ENCODE measurements around the gene RAB44. TPM values are rescaled to one million over a fixed set of nuclear protein-coding genes. Genes with fewer than 3 reads are reported as not detected.

RAB44 gene
- total RNA-seq, 1 donor from 2014 or later = not detected

GRCh38 chr6:36744304-36744673, 46.7 kb downstream of the RAB44 start:
- no peaks in the 10 kb centered on the region for H3K4me1 Mint-ChIP-seq (ENCODE audit: unreplicated experiment)
- H3K27me3 Mint-ChIP-seq = peaks cover 6% of the 10 kb centered on the region
- H3K36me3 Mint-ChIP-seq = no peaks in the 10 kb centered on the region
- H3K27ac Mint-ChIP-seq = no peak overlapping the region
- H3K9me3 Mint-ChIP-seq = peaks cover 4% of the 10 kb centered on the region
- no peak overlapping the region for H3K4me3 Mint-ChIP-seq
- TF ChIP-seq CTCF (conservative IDR thresholded peaks at IDR 0.05) = no peak
- DNase-seq (ENCODE audit: extremely low spot score, unreplicated experiment) = no peak

- peaks cover 4% of the 10 kb centered on the region for H3K9me3 Mint-ChIP-seq
- no peak for DNase-seq (ENCODE audit: extremely low spot score, unreplicated experiment)
- no peak overlapping the region for H3K27ac Mint-ChIP-seq
- H3K27me3 Mint-ChIP-seq = peaks cover 6% of the 10 kb centered on the region
- no peak for TF ChIP-seq CTCF (conservative IDR thresholded peaks at IDR 0.05)
- no peaks in the 10 kb centered on the region for H3K4me1 Mint-ChIP-seq (ENCODE audit: unreplicated experiment)
- H3K36me3 Mint-ChIP-seq = no peaks in the 10 kb centered on the region
- no peak overlapping the region for H3K4me3 Mint-ChIP-seq
Measured at GRCh38 chr6:36745283-36745682, 47.7 kb downstream of the RAB44 start.

GRCh38 chr6:36745836-36746235, 48.2 kb downstream of the RAB44 start:
- Mint-ChIP-seq H3K9me3 (peaks cover 4% of the 10 kb centered on the region), H3K36me3 (no peaks in the 10 kb centered on the region), H3K4me3 (no peak overlapping the region), H3K4me1 (ENCODE audit: unreplicated experiment) (no peaks in the 10 kb centered on the region), H3K27me3 (peaks cover 6% of the 10 kb centered on the region), H3K27ac (no peak overlapping the region)
- no peak for TF ChIP-seq CTCF (conservative IDR thresholded peaks at IDR 0.05)
- no peak for DNase-seq (ENCODE audit: extremely low spot score, unreplicated experiment)

- H3K9me3 Mint-ChIP-seq = peaks cover 4% of the 10 kb centered on the region
- no peak overlapping the region for H3K4me3 Mint-ChIP-seq
- H3K27me3 Mint-ChIP-seq = peaks cover 6% of the 10 kb centered on the region
- no peak for DNase-seq (ENCODE audit: extremely low spot score, unreplicated experiment)
- H3K36me3 Mint-ChIP-seq = no peaks in the 10 kb centered on the region
- no peak overlapping the region for H3K27ac Mint-ChIP-seq
- no peak for TF ChIP-seq CTCF (conservative IDR thresholded peaks at IDR 0.05)
- no peaks in the 10 kb centered on the region for H3K4me1 Mint-ChIP-seq (ENCODE audit: unreplicated experiment)
Measured at GRCh38 chr6:36746251-36746650, 48.6 kb downstream of the RAB44 start.

- peaks cover 6% of the 10 kb centered on the region for H3K27me3 Mint-ChIP-seq
- H3K36me3 Mint-ChIP-seq = no peaks in the 10 kb centered on the region
- no peak overlapping the region for H3K27ac Mint-ChIP-seq
- peaks cover 14% of the 10 kb centered on the region for H3K4me1 Mint-ChIP-seq (ENCODE audit: unreplicated experiment)
- DNase-seq (ENCODE audit: extremely low spot score, unreplicated experiment) = no peak
- TF ChIP-seq CTCF (conservative IDR thresholded peaks at IDR 0.05) = no peak
- no peak overlapping the region for H3K4me3 Mint-ChIP-seq
- H3K9me3 Mint-ChIP-seq = peaks cover 4% of the 10 kb centered on the region
Measured at GRCh38 chr6:36749829-36750489, 52.3 kb downstream of the RAB44 start.

- Mint-ChIP-seq H3K4me1 (ENCODE audit: unreplicated experiment) (peaks cover 24% of the 10 kb centered on the region), H3K27ac (no peak overlapping the region), H3K36me3 (no peaks in the 10 kb centered on the region), H3K27me3 (peaks cover 6% of the 10 kb centered on the region), H3K9me3 (peaks cover 4% of the 10 kb centered on the region), H3K4me3 (no peak overlapping the region)
- DNase-seq (ENCODE audit: extremely low spot score, unreplicated experiment) = no peak
- no peak for TF ChIP-seq CTCF (conservative IDR thresholded peaks at IDR 0.05)
Measured at GRCh38 chr6:36751091-36751490, 53.5 kb downstream of the RAB44 start.

Measured in type B pancreatic cell (in vitro differentiated cells).